Stimulated activated CD4-positive, alpha-beta T cell treated with anti-CD3 and anti-CD28 coated beads, Interleukin-4, amount 100 ng/mL, for 1 hour (primary cell): ENCODE measurements around the gene C12orf56.
"Not testable (repeated sequence)": the region's sequence is repeated elsewhere in the genome, so short reads cannot be mapped to it uniquely, and the experiment has no call there.

ENCODE experiments used
- DNase-seq: peaks from one replicate; pipeline ENCODE4 v3.0.0-alpha.2; 2020

C12orf56 gene

GRCh38 chr12:64296301-64296700 lies 94.3 kb downstream of the C12orf56 start:
- DNase-seq, result no peak

- DNase-seq, result no peak
Measured at GRCh38 chr12:64293654-64294364, 96.7 kb downstream of the C12orf56 start.

- DNase-seq, result not testable (repeated sequence)
Measured at GRCh38 chr12:64293174-64293573, 97.4 kb downstream of the C12orf56 start.

GRCh38 chr12:64286521-64286920 lies 104.0 kb downstream of the C12orf56 start:
- DNase-seq, result no peak

GRCh38 chr12:64284256-64284655 lies 106.3 kb downstream of the C12orf56 start:
- no peak for DNase-seq

- no peak for DNase-seq
Measured at GRCh38 chr12:64278421-64278820, 112.1 kb downstream of the C12orf56 start.

- no peak for DNase-seq
Measured at GRCh38 chr12:64273527-64274403, 116.8 kb downstream of the C12orf56 start.

GRCh38 chr12:64270411-64270810 lies 120.1 kb downstream of the C12orf56 start:
- no peak for DNase-seq

- DNase-seq, result no peak
Measured at GRCh38 chr12:64269161-64269560, 121.4 kb downstream of the C12orf56 start.

- DNase-seq, result no peak
Measured at GRCh38 chr12:64268409-64268808, 122.1 kb downstream of the C12orf56 start.

- no peak for DNase-seq
Measured at GRCh38 chr12:64265839-64266238, 124.7 kb downstream of the C12orf56 start.

GRCh38 chr12:64261813-64262212 lies 128.7 kb downstream of the C12orf56 start:
- DNase-seq, result no peak

- DNase-seq, result no peak
Measured at GRCh38 chr12:64258576-64258975, 132.0 kb downstream of the C12orf56 start.

- no peak for DNase-seq
Measured at GRCh38 chr12:64256166-64256800, 134.3 kb downstream of the C12orf56 start.

- DNase-seq, result no peak
Measured at GRCh38 chr12:64255249-64255648, 135.3 kb downstream of the C12orf56 start.

GRCh38 chr12:64253356-64253755 lies 137.2 kb downstream of the C12orf56 start:
- DNase-seq, result no peak

- DNase-seq, result no peak
Measured at GRCh38 chr12:64252681-64253080, 137.9 kb downstream of the C12orf56 start.

GRCh38 chr12:64243809-64244208 lies 146.7 kb downstream of the C12orf56 start:
- DNase-seq, result no peak

GRCh38 chr12:64240781-64241180 lies 149.8 kb downstream of the C12orf56 start:
- DNase-seq, result no peak

- no peak for DNase-seq
Measured at GRCh38 chr12:64237382-64237781, 153.2 kb downstream of the C12orf56 start.

- DNase-seq, result no peak
Measured at GRCh38 chr12:64236549-64236948, 154.0 kb downstream of the C12orf56 start.

- no peak for DNase-seq
Measured at GRCh38 chr12:64232196-64232595, 158.4 kb downstream of the C12orf56 start.

GRCh38 chr12:64229796-64230195 lies 160.8 kb downstream of the C12orf56 start:
- no peak for DNase-seq

- DNase-seq, result no peak
Measured at GRCh38 chr12:64229240-64229639, 161.3 kb downstream of the C12orf56 start.
